T-helper 22 cell (primary cell): ENCODE data around the gene WNT4.

ENCODE experiments used
- DNase-seq: peaks from one replicate; pipeline ENCODE4 v3.0.0-alpha.2; 2020; ENCODE audit warnings: low read depth

WNT4 gene

DNA sequence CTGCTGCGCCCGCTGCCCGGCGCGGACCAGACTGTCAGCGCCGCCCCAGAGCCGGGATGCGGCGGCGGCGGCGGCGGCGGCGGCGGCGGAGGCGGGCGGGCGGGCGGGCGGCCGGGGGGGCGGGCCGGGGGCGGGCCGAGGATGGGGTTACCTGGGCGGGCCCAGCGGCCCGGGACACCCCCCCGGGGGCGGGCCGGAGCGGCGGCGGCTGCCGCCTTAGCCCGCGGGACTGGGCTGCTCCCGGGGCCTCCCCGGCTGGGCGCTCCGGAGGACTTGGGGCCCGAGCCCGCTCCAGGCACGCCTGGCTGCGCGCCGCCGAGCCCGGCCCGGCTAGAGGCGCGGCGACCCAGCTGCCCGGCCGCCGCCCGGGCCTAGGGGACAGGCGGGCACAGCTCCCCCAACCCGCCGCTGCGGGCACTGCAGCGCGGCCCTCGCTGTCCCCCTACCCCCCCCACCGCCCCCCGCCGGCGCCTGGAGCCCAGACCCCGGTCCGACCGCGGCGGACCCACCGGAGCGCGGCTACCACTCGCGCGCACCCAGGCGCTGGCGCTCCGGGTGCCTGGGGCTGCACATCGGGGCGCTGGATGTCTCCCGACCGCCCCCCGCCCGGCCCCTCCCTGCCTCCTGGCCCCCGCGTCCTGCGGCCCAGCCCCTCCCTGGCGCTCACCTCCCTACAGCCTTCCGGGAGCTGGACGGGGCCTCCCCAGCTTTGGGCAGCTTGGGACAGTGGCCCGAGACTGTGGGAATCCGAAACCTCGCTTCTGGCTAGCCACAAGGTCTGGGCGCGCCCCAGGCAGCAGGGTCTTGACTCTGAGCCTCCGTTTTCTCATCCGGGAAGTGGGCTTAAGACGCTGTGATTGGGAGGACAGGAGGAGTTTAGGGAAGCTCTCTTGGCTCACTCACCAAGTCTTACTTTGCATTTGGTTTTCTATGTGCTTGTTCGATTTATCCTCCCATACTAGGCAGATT, at the start of gene WNT4:
TSS of gene WNT4 (minus strand) at position 33 of the 969 bp plus-strand sequence. CDS start 175 bp downstream, outside the sequence.
- DNase-seq = peak; percentile 9

DNA sequence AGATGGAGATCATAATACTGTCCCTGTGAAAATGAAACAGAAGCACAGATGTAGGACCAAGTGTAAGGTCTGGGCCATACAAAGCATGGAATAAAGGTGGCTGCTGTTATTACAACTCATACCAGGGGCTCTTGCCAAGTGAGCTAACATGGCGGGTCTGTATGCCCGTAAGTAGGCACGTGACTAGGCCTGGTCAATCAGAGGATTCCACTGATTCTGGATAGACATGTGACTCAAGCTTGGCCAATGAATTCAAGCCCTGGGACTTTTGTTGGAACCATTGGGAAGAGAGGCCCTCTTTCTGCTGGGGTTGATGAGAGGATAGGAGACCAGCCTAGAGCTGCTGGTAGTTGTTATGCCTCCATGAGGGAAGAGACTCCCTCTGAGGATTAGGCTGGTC, 47.8 kb upstream of the WNT4 start:
- DNase-seq = no peak

DNA sequence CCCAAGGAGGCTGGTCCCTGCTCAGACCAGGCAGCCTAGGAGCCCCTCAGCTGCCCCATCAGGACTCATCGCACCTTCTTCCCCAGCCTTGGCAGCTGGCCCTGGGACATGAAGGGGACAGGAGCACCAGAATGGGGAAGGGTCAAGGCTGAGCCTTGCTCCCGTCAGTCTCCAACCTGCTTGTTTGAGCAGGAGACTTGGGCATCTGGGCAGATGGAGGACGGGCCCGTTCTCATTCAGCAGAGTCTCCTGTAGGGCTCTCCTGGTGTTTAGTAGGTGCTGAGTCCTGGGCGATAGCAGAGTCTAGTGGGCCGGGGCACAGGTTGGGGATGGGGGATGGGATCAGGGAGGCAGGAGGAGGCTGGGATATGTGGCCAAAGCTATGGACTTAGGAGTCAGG, 47.4 kb upstream of the WNT4 start:
- DNase-seq = no peak

DNA sequence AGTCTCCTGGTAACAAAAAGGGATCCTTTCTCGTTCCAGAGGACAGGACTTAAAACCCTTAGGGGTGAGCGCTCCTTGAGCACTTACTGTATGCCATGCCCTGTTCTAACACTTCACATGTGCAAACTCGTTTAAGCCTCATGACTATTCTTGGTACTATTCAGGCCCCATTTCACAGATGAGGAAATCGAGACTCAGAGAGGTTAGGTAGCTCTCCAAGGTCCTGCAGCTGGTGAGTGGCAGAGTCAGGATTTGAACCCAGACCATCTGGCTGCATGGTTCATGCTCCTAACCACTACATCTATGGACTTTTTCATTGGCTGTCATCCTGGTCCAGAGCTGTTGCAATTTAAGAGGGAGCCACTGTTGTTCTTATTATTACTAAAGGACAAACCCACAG, 46.7 kb upstream of the WNT4 start:
- no peak for DNase-seq

DNA sequence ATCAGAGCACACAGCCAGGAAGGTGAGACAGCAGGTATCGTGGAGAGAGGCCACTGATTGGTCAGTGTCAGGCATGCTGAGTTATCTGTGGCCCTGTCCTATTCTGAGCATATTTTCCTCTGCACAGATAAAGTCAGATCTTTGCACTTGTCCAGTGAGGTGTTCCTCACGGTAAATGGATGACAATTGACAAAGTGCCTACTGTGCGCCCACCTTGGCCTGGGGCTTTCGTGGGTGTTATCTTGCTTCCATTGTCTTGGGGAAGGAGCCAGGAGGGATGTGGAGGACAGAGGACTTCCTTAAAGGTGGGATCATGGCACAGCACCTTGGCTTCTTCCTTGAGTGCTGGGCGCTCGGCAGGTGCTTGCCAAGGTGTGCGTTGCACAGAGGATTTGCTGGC, 46.0 kb upstream of the WNT4 start:
- no peak for DNase-seq

DNA sequence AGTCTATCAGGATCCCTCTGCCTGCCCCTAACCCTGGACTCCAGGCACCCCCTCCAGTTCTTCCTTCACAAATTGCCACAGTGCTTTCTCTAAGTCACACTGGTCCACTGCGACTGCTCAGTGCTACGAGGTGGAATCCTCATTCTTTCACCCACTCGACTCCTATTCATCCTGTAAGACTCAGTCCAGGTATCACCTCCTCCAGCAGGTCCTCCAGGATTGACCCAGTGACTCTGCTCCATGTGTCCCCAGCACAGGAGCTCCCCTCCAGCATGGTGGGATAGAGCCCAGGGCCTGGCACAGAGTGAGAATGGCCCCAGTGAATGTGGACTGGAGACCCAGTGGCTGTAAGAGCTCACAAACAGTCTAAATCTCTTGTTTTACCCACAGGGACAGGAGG, 45.5 kb upstream of the WNT4 start:
- no peak for DNase-seq

DNA sequence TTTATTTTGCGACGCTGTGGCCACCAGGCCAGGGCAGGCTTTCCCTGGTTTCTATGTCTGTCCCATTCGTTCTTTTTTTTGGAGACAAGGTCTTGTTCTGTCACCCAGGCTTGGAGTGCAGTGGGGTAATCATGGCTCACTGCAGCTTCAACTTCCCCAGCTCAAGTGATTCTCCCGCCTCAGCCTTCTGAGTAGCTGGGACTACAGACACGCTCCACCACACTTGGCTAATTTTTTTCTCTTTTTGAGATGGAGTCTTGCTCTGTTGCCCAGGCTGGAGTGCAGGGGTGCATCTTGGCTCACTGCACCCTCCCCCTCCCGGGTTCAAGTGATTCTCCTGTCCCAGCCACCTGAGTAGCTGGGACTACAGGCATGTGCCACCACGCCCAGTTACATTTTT, 43.4 kb upstream of the WNT4 start:
- DNase-seq = no peak

DNA sequence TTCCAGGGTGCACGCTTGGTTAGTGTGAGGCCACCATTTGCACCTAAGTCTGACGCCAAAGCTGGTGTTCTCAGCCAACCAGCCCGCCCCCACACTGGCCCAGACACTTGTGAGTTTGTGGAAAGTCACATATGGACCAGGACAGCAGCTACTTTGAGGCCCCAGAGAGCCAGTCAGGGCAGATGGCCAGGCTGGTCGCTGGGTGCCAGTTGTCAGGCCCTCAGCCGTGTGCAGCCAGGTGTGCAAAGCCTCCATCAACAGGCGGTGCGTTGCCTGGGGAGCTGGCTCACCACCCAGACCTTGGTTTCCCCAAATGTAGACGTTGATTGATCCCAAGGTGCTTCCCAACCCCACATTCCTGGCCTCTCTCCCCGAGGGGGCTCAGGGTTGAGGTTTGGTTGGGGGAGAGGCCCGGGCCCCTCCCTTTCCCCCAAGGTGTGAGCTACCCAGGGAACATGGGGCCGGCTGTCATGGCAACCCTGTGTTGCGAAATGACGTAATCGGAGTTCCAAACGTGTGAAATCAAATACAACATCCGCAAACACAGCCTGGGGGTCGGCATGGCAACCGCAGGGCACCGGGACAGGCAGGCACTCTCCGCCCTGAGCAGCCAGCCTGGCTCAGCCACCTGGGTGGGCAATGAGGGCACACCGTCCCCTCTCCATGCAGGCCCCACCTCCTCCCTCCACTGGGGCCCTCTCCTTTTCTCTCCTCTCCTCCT, 42.2 kb upstream of the WNT4 start:
- no peak for DNase-seq

DNA sequence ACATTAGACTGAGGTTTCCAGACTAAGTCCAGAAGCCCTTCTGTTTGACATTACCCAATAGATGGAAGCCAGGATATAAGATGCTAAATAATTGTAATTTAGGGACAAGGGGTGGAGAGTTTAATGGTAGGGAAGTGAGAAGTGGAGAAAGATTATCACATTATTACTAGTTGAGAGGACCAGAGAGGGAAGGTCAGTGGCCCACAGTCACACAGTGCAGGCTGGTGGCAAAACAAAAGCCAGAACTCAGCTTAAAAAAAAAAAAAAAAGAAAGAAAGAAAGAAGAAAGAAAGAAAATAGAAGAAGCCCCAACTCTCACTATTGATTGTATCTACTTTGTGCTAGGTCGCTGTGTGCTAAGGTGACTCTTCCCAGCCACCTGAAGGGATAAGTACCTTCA, 41.6 kb upstream of the WNT4 start:
- DNase-seq = no peak

DNA sequence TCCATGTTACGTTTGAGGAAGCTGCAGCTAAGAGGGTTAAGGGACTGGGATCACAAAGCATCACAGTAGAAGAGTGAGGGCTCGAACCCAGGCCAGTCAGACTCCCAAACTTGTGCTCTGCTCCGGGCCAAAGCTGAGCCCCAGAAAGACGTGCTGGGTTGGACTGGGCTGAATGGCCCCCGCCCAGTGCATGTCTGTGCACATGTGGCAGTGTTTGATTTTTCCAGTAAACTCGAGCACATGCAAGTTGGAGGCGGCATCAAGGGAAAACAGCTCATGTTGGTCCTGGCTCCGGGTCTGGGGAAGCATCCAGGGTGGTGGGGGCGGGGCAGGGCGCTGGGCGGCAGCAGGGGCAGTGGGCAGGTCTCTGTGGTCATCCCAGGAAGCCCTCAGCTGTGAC, 39.8 kb upstream of the WNT4 start:
- DNase-seq = no peak

DNA sequence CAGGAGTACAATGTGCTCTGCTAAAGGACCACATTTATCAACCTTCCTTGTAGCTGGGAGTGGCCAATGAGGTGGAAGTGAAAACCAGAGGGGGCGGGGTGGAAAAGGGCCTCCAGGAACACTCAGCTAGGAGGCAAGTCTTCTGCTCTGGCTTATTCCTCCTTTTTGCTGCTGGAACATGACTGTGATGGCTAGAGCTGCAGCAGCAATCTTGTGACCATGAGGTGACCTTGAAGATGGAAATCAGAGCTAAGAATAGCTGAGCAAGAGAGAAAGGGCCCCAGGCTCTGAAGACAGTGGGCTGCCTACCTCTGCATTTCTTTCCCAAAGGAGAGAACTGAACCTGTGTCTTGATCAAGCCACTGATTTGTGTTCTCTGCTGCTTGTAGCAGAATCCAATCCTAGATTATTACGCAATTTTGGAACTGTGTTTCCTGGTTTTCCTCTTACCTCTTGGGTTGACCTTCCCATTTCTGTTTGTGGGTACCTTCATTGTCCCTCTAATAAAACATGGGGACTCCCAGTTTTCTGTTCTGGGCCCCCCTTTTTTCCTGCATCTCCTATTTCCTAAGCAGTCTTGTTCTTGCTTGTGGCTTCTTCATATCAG, 36.4 kb upstream of the WNT4 start:
- no peak for DNase-seq

DNA sequence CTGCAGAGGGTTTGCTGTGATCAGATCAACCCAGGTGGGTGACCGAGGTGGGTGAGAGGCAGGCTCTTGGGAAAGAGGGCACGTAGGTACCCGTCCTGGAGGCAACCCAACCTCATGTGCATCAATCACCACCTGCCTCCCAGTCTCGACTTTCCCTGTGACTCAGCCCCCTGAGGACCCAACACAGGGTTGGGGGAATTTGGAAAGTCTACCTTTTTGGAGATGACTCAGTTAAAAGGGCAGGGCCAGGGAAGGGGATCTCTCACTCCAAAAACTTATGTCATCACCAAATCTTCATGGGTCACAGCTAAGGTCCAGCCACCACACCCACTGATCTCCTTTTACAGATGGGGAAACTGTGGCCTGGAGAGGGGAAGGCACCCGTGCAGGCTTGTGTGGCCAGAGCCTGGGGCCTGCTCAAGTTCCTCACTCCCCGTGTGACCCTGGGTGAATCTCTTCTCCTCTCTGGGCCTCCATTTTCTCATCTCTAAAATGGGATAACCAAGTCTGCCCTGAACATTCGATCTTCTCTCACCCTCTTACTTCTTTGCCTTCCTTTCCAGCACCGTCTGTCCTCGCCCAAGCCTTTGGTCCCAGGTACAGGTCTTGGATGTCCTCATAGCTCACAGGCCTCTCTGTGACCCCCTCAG, 34.6 kb upstream of the WNT4 start:
- no peak for DNase-seq

DNA sequence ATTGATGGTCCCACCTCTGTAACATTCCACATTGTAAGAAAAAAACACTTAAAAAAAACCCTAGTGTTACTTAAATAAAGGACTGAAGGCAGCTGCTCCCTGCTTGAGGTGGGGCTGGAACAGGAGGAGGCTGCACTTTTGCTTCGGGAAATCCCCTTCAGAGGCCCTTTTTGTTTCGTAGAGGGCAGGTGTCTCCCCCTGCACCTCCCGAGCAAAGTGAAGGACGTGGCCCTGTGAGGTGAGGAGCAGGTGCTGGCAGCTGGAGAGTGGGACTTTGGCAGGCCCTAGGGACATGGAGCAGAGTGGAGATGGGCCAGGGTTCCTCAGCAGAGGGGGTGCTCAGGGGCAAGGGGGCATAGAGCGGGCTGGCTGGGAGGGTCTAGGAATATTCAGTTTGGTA, 33.4 kb upstream of the WNT4 start:
- DNase-seq = no peak

DNA sequence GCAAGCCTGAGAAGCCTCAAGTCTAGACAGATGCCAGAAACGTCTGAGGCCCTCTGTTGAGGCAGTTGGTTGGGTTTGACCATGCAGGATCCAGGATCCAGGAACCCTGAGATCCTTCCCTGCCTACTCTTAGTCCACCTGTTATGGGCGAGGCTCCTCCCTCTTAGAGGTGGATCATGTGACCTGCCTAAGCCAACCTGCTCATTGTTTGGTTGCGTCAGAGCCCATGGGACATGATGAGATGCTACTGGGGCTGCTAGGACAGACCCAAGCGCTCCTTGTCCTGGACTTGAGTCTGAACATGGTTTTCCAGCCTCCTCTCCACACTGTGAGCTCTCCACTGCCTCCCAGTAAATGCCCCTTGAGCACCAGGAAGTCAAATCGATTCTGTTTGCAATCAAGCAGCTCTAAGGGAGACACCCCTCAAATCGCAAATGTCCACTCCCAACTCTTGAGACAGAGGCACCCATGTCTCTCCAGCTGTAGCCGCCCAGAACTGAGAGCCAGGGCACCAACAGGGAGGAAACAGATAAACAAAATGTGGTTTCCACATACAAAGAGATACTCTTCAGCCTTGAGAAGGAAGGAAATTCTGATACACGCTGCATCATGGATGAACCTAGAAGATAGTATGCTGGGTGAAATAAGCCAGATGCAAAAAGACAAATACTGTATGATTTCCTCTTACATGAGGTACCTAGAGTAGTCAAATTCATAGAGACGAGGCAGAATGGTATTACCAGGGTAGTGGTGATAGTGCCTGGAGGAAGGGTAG, 31.7 kb upstream of the WNT4 start:
- no peak for DNase-seq

DNA sequence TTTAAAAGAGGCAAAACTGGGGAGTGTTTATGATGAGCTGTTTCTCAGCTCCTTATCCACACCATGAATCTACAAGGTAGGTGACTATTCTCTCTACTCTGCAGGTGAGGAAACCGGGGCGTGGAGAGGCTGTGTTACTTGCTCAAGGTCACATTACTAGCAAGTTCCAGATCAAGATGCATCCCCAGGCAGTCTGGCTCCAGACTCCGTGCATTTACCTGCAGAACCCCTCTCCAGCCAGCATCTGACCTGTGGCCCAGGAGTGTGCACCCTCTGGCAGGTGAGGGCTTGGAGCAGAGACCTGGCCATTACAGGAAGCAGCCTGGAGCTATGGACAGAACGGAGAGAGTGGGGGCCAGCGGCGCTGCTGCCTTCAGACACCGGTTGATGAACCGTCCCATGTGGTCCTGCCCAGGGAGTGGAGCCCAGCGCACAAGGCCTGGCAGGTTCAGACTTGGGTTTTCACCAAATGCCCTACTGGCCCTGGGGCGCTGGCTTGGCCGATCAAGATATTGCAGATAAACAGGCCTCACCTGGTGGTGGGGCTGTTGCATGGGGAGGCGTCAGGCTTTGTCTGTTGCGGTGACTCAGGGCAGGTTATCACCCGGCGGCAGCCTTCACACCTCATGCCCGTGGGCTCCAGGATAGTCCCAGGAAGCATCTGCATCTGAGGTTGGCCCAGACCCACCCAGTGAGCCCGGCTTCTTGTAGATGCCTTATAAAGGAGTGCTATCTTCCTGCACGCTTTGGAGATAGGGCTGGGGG, 29.2 kb upstream of the WNT4 start:
- no peak for DNase-seq

DNA sequence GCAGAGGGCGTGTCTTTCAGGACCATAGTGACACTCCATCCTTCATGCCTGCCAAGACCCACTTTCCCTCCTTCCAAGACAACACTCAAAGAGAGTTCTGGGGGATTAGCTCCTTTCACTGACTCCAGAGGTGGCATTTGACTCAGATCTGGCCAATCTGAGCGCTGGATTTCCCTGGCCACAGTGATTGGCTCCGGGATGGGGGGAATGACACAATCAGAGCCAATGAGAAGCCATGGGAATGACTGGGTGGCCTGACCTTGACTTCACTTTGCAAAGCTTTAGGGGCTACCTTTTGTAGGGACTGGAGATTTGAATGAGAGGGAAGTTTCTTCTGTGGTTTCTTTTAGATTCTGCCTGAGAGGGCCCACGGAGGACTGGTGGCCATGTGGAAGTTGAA, 26.9 kb upstream of the WNT4 start:
- DNase-seq = no peak

DNA sequence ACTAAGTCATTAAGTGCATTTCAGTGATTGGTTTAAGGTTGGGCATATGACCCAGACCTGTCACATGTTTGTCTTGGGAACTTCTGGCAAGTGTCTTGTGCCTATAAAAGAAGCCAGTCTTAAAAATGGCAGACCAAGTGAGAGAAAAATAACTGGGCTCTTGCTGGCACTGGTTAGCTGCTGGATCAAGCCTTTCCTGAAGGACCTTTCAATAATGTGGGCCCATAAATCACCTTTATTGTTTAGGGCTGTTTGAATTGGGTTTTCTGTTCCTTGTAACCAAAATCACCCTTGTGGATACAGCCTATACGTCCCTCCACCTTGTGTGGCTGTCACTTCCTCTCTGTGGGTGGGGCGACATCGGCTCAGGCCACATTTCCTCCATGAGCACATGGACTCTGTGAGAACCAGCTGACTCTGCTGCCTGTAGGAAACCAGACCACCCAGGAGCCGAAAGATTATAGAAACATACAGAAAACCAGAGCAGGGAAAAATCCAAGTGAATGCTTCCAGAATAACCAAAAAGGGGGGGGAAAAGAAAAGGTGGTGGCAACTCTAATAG, 25.6 kb upstream of the WNT4 start:
- DNase-seq = no peak

DNA sequence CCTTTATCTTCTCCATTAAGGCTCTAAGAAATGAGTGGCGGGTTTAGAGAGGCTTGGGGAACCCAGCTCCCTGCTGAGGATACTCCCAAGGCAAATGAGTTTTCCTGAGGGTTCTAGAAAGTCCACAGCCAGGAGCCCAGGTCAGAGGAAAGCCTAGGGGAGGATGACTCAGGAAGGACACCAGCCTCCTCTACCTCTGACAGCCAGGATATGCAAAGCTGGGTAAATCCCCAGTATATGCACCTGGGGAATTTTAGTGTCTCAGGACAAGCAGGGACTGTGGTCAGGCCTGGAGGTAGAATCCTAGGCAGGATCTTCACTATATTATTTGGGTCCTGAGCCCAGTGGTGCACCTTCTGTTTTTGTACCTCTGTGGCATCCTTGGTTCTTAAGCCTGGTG, 23.5 kb upstream of the WNT4 start:
- no peak for DNase-seq

DNA sequence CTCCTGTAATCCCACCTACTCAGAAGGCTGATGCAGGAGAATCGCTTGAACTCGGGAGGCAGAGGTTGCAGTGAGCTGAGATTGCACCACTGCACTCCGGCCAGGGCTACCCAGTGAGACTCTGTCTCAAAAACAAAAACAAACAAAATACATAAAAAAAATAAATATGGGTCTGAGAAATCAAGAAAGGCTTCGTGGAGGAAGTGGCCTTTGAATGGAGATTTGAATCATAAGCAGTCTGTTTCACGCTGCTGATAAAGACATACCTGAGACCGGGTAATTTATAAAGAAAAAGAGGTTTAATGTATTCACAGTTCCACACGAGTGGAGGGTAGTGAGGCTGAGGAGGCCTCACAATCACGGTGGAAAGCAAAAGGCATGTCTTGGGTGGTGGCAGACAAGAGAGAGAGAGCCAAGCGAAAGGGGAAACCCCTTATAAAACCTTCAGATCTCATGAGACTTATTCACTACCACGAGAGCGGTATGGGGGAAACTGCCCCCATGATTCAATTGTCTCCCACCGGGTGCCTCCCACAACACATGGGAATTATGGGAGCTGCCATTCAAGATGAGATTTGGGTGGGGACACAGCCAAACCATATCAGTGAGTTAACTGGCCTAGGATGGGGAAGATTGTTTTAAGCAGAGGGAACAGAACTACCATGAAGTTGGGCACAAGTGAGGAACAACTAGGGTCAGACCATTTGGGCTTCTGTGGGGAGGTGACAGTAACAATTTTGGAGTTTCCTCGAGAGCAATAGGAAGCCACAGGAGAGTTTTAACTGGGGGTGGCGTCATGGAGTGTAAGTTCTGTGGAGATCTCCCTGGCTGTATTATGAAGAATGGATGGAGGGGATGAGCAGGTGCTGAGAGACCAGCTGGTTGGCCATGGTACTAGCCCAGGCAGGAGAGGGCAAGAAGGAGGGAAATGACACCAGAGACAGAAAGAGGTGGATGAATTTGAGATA, 22.2 kb upstream of the WNT4 start:
- DNase-seq = no peak
